ENCODE measurements around the gene TIMP2.

DNA sequence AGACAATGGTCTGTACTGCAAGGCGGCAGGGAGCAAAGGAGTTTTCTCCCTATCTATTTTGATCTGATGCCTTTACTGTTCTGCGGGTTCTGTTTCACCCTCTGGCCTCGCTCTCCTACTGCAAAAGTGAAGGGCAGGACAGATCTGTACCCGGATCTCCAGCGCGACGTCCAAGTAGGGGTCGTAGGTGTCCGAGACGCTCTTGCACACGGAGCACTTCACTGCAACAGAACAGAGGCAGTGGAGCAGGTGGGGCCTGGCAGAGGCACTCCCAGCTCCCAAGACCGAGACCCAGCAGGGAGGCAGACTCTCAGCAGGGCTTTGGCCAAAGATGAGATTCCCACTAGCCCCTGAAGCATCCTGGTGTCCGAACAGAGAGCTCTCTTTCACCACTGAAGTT is 104.3 kb downstream of the TIMP2 start:
- TF ChIP-seq, protein P1, sequence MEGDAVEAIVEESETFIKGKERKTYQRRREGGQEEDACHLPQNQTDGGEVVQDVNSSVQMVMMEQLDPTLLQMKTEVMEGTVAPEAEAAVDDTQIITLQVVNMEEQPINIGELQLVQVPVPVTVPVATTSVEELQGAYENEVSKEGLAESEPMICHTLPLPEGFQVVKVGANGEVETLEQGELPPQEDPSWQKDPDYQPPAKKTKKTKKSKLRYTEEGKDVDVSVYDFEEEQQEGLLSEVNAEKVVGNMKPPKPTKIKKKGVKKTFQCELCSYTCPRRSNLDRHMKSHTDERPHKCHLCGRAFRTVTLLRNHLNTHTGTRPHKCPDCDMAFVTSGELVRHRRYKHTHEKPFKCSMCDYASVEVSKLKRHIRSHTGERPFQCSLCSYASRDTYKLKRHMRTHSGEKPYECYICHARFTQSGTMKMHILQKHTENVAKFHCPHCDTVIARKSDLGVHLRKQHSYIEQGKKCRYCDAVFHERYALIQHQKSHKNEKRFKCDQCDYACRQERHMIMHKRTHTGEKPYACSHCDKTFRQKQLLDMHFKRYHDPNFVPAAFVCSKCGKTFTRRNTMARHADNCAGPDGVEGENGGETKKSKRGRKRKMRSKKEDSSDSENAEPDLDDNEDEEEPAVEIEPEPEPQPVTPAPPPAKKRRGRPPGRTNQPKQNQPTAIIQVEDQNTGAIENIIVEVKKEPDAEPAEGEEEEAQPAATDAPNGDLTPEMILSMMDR (IDR thresholded peaks at IDR 0.05; ENCODE audit: low read depth, low read length): no peak
- no peak for TF ChIP-seq EZH2phosphoT487 (IDR thresholded peaks at IDR 0.05; ENCODE audit: low read depth)

Data from OCI-LY3 (cell line).